GM23338 (cell line): ENCODE data around the gene CSTF3. TPM values are rescaled to one million over a fixed set of nuclear protein-coding genes. Genes with fewer than 3 reads are reported as not detected.

Source experiments
- ATAC-seq: fragments of 200-7000 bp; cut with Tn5 transposase; 3 replicates; pipeline ENCODE4 v1.9.1; 2020
- DNase-seq: peaks from one replicate; pipeline ENCODE4 v3.0.0-alpha.2; 2015; ENCODE audit warnings: low spot score
- H2AFZ ChIP-seq: fragments of 200-600 bp; sonication (generic); 2 replicates; pipeline ENCODE4 v1.8.0; 2016; ENCODE audit warnings: antibody characterized with exemption, mild to moderate bottlenecking, moderate library complexity
- H3F3A ChIP-seq: fragments of 200-600 bp; sonication (generic); replicated peaks from 2 replicates; pipeline ENCODE4 v1.8.0; 2017; ENCODE audit warnings: antibody characterized with exemption, mixed run types, low read depth
- H3K27ac ChIP-seq: fragments of 200-600 bp; sonication (generic); 2 replicates; pipeline ENCODE4 v1.6.1; 2016; ENCODE audit warnings: low read depth
- H3K27me3 ChIP-seq: fragments of 200-600 bp; sonication (generic); 2 replicates; pipeline ENCODE4 v1.8.0; 2016; ENCODE audit warnings: mild to moderate bottlenecking, mixed run types, moderate library complexity; ENCODE audit not compliant: insufficient read depth
- H3K36me3 ChIP-seq: fragments of 200-600 bp; sonication (generic); 2 replicates; pipeline ENCODE4 v1.8.0; 2016; ENCODE audit warnings: mild to moderate bottlenecking; ENCODE audit not compliant: insufficient read depth
- H3K4me1 ChIP-seq: fragments of 200-600 bp; sonication (generic); 2 replicates; pipeline ENCODE4 v1.8.0; 2016; ENCODE audit warnings: mild to moderate bottlenecking, moderate library complexity; ENCODE audit not compliant: insufficient read depth
- H3K4me2 ChIP-seq: fragments of 200-600 bp; sonication (generic); 2 replicates; pipeline ENCODE4 v1.7.1; 2017; ENCODE audit warnings: mixed run types
- H3K4me3 ChIP-seq: fragments of 200-600 bp; sonication (generic); 2 replicates; pipeline ENCODE4 v1.6.1; 2016; ENCODE audit warnings: mixed run types
- H3K79me2 ChIP-seq: fragments of 200-600 bp; sonication (generic); replicated peaks from 2 replicates; pipeline ENCODE4 v1.8.0; 2017; ENCODE audit warnings: mild to moderate bottlenecking; ENCODE audit not compliant: insufficient read depth
- H3K9me2 ChIP-seq: fragments of 200-600 bp; sonication (generic); 2 replicates; pipeline ENCODE4 v1.8.0; 2017; ENCODE audit not compliant: insufficient read depth
- H4K20me1 ChIP-seq: fragments of 200-600 bp; sonication (generic); replicated peaks from 2 replicates; pipeline ENCODE4 v1.8.0; 2017; ENCODE audit warnings: mild to moderate bottlenecking; ENCODE audit not compliant: insufficient read depth
- H3K27ac Mint-ChIP-seq: 2 replicates; pipeline ENCODE4 v1.8.0; 2020; ENCODE audit warnings: inconsistent platforms, mild to moderate bottlenecking, moderate library complexity, mixed read lengths
- H3K27me3 Mint-ChIP-seq: 3 replicates; pipeline ENCODE4 v1.8.0; 2022; ENCODE audit warnings: low read depth, mild to moderate bottlenecking, moderate library complexity, mixed read lengths, inconsistent platforms; ENCODE audit not compliant: insufficient read depth, poor library complexity
- H3K36me3 Mint-ChIP-seq: 3 replicates; pipeline ENCODE4 v1.8.0; 2021; ENCODE audit warnings: low read depth, mild to moderate bottlenecking, inconsistent platforms, moderate library complexity, mixed read lengths
- H3K4me1 Mint-ChIP-seq: 3 replicates; pipeline ENCODE4 v1.8.0; 2020; ENCODE audit warnings: mild to moderate bottlenecking, inconsistent platforms, mixed read lengths
- H3K4me3 Mint-ChIP-seq: 3 replicates; pipeline ENCODE4 v1.8.0; 2021; ENCODE audit warnings: moderate library complexity, mild to moderate bottlenecking, inconsistent platforms, mixed read lengths
- H3K9me3 Mint-ChIP-seq: 3 replicates; pipeline ENCODE4 v1.8.0; 2020; ENCODE audit warnings: moderate library complexity, mild to moderate bottlenecking, inconsistent platforms, mixed read lengths
- CTCF ChIP-seq, 2 experiments: fragments of 200-600 bp in 1 of 2; sonication (generic) in 1 of 2; conservative IDR thresholded peaks; 2 replicates each; pipeline versions ENCODE4 v1.5.1 to v1.6.1; 2016 to 2017; ENCODE audit warnings: antibody characterized with exemption in 2 of 2, low read depth in 2 of 2, mild to moderate bottlenecking in 2 of 2, moderate library complexity in 1 of 2
- EZH2 ChIP-seq: fragments of 200-600 bp; sonication (generic); IDR thresholded peaks from one replicate; pipeline ENCODE4 v1.8.0; 2017; ENCODE audit warnings: antibody characterized with exemption, mild to moderate bottlenecking, low read depth; ENCODE audit not compliant: unreplicated experiment
- NANOG ChIP-seq: IDR thresholded peaks from 2 replicates; pipeline ENCODE4 v1.6.1; 2016; ENCODE audit warnings: antibody characterized with exemption, borderline replicate concordance
- REST ChIP-seq: IDR thresholded peaks from one replicate; pipeline ENCODE4 v1.6.1; 2018; ENCODE audit warnings: antibody characterized with exemption; ENCODE audit not compliant: unreplicated experiment
- STAT1 ChIP-seq: IDR thresholded peaks from one replicate; pipeline ENCODE4 v1.6.1; 2016; ENCODE audit warnings: antibody characterized with exemption; ENCODE audit not compliant: unreplicated experiment
- ZNF114 ChIP-seq: fragments of 250-450 bp; sonication (Bioruptor Pico); IDR thresholded peaks from 2 replicates; pipeline ENCODE4 v1.5.0; 2020; ENCODE audit warnings: mild to moderate bottlenecking, moderate library complexity
- ZNF462 ChIP-seq: fragments of 250-450 bp; sonication (Bioruptor Pico); IDR thresholded peaks from 2 replicates; pipeline ENCODE4 v1.5.0; 2020; ENCODE audit warnings: mild to moderate bottlenecking, moderate library complexity
- polyA plus RNA-seq: library from polyadenylated mRNA; unstranded; fragments of >200 nt; fragmentation: Nextera tagmentation; extraction: Ambion mirVana; gene quantifications from 2 replicates; pipeline ENCODE4 v1.2.1, GENCODE V29; 2016
- total RNA-seq: library from RNA; depleted of rRNA; stranded (reverse); fragments of >200 nt; shearing (Covaris generic); gene quantifications from 2 replicates; pipeline ENCODE4 v1.2.3, GENCODE V29; 2014

CSTF3 gene
- total and polyA plus RNA-seq, 2 experiments from 2014 or later, result 83.2 to 158 TPM

GRCh38 chr11:33039274-33040032 lies 121.8 kb downstream of the CSTF3 start, which contains the start of gene TCP11L1 (continued):
- no peak for TF ChIP-seq STAT1
- peak in 1 of 2 experiments; percentile 23; a peak in 2 of 4 replicates for TF ChIP-seq CTCF (conservative IDR thresholded peaks at IDR 0.05; ENCODE audit: low read depth in 2 of 2)
- no peak for TF ChIP-seq NANOG
- TF ChIP-seq ZNF462 (CRISPR knock-in tag), result no peak

- Histone ChIP-seq H2AFZ (no peak overlapping the region), H3K4me1 (no peaks in the 10 kb centered on the region), H3K4me3 (no peak overlapping the region), H3K36me3 (no peaks in the 10 kb centered on the region; the same call in 1 of the 2 replicates), H3K79me2 (no peaks in the 10 kb centered on the region), H3K4me2 (no peak overlapping the region), H4K20me1 (no peaks in the 10 kb centered on the region), H3K27me3 (no peaks in the 10 kb centered on the region), H3F3A (no peaks in the 10 kb centered on the region; the same call in 1 of the 2 replicates), H3K27ac (no peak overlapping the region), H3K9me2 (no peaks in the 10 kb centered on the region)
- no peaks in the 10 kb centered on the region; the same call in 2 of the 3 replicates for H3K36me3 Mint-ChIP-seq
- H3K27ac Mint-ChIP-seq, result no peak overlapping the region
- no peak for ATAC-seq
- H3K9me3 Mint-ChIP-seq, result no peaks in the 10 kb centered on the region
- DNase-seq, result no peak
- no peaks in the 10 kb centered on the region for H3K4me1 Mint-ChIP-seq
- no peak overlapping the region for H3K4me3 Mint-ChIP-seq
- H3K27me3 Mint-ChIP-seq, result peaks cover 5% of the 10 kb centered on the region
- TF ChIP-seq EZH2 (no peak), STAT1 (no peak), REST (no peak), ZNF114 (CRISPR knock-in tag) (no peak)
These were observed 126.3 kb downstream of the CSTF3 start for GRCh38 chr11:33035011-33035410.
